MM.1S (cell line): ENCODE measurements around the gene TMIGD2.

Source experiments
- EZH2 ChIP-seq: fragments of 300-600 bp; sonication (generic); optimal IDR thresholded peaks from 2 replicates; pipeline ENCODE3; 2017; ENCODE audit warnings: low read depth, mild to moderate bottlenecking, antibody characterized with exemption, low read length, mixed read lengths
- EZH2phosphoT487 ChIP-seq: fragments of 300-600 bp; sonication (generic); IDR thresholded peaks from 2 replicates; pipeline ENCODE4 v1.6.1; 2018; ENCODE audit warnings: antibody characterized with exemption, low read length
- TF ChIP-seq, protein P1 (sequence below): fragments of 300-600 bp; sonication (generic); IDR thresholded peaks from 2 replicates; pipeline ENCODE4 v1.5.1; 2016; ENCODE audit warnings: antibody characterized with exemption, low read length, mixed read lengths

DNA sequence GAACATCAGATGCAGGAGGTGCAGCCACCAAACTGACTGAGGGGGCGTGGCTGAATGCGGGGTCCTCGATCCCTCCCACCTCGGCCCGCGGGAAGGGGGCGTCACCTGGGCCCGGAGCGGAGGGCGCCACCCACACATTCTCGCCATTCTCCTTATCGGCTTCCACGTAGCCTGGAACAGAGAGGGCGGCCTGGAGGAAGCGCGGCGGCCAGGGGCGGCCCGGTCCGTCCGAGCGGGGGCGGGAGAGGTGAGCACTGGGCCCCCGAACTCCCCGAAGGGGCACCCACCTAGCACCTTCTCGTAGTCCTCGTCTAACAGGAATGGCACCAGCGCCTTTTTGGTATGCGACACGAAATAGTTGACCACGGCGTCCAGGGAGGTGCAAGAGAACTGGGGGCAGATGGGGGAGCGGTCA, 24.7 kb upstream of the TMIGD2 start:
- no peak for TF ChIP-seq EZH2
- TF ChIP-seq, protein P1, sequence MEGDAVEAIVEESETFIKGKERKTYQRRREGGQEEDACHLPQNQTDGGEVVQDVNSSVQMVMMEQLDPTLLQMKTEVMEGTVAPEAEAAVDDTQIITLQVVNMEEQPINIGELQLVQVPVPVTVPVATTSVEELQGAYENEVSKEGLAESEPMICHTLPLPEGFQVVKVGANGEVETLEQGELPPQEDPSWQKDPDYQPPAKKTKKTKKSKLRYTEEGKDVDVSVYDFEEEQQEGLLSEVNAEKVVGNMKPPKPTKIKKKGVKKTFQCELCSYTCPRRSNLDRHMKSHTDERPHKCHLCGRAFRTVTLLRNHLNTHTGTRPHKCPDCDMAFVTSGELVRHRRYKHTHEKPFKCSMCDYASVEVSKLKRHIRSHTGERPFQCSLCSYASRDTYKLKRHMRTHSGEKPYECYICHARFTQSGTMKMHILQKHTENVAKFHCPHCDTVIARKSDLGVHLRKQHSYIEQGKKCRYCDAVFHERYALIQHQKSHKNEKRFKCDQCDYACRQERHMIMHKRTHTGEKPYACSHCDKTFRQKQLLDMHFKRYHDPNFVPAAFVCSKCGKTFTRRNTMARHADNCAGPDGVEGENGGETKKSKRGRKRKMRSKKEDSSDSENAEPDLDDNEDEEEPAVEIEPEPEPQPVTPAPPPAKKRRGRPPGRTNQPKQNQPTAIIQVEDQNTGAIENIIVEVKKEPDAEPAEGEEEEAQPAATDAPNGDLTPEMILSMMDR: no peak
- no peak for TF ChIP-seq EZH2phosphoT487
